ENCODE measurements around the gene ELL2.

GRCh38 chr5:95969055-95969454, 7.4 kb upstream of the ELL2 start:
- TF ChIP-seq CTCF (IDR thresholded peaks at IDR 0.05 in 8 of 11, conservative IDR thresholded peaks at IDR 0.05 in 3 of 11) (no peak), POLR2A (IDR thresholded peaks at IDR 0.05) (no peak)
